Neural progenitor cell (in vitro differentiated cells): ENCODE results near the gene HBS1L. TPM values are rescaled to one million over a fixed set of nuclear protein-coding genes. Genes with fewer than 3 reads are reported as not detected.

Experiments
- DNase-seq: peaks from one replicate; pipeline ENCODE4 v3.0.0-alpha.2; 2016; ENCODE audit warnings: low spot score
- H2AFZ ChIP-seq: fragments of 200-600 bp; sonication (generic); replicated peaks from 2 replicates; pipeline ENCODE4 v1.6.1; 2016; ENCODE audit warnings: antibody characterized with exemption
- H3F3A ChIP-seq: fragments of 200-600 bp; sonication (generic); 2 replicates; pipeline ENCODE4 v1.6.1; 2016; ENCODE audit warnings: antibody characterized with exemption, low read depth
- H3K27ac ChIP-seq: fragments of 200-600 bp; sonication (generic); 2 replicates; pipeline ENCODE4 v1.5.1; 2016; ENCODE audit warnings: mild to moderate bottlenecking
- H3K27me3 ChIP-seq: fragments of 200-600 bp; sonication (generic); 2 replicates; pipeline ENCODE4 v1.6.1; 2016; ENCODE audit warnings: mild to moderate bottlenecking, moderate library complexity
- H3K36me3 ChIP-seq: fragments of 200-600 bp; sonication (generic); 2 replicates; pipeline ENCODE4 v1.5.1; 2016
- H3K4me1 ChIP-seq: fragments of 200-600 bp; sonication (generic); 2 replicates; pipeline ENCODE4 v1.6.1; 2016; ENCODE audit warnings: mixed run types
- H3K4me2 ChIP-seq: fragments of 200-600 bp; sonication (generic); 2 replicates; pipeline ENCODE4 v1.6.1; 2016
- H3K4me3 ChIP-seq: fragments of 200-600 bp; sonication (generic); 2 replicates; pipeline ENCODE4 v1.5.1; 2016
- H3K79me2 ChIP-seq: fragments of 200-600 bp; sonication (generic); 2 replicates; pipeline ENCODE4 v1.6.1; 2016; ENCODE audit warnings: low read depth
- H3K9ac ChIP-seq: fragments of 200-600 bp; sonication (generic); 2 replicates; pipeline ENCODE4 v1.6.1; 2016
- H3K9me3 ChIP-seq: fragments of 200-600 bp; sonication (generic); 2 replicates; pipeline ENCODE4 v1.5.1; 2016; ENCODE audit warnings: low read depth
- H4K20me1 ChIP-seq: fragments of 200-600 bp; sonication (generic); 2 replicates; pipeline ENCODE4 v1.6.1; 2016; ENCODE audit warnings: low read depth
- H3K27ac Mint-ChIP-seq: 3 replicates; pipeline ENCODE4 v1.8.0; 2021; ENCODE audit warnings: mixed read lengths
- H3K27me3 Mint-ChIP-seq: 2 replicates; pipeline ENCODE4 v1.8.0; 2022; ENCODE audit warnings: low read depth, mild to moderate bottlenecking, inconsistent platforms, moderate library complexity, mixed read lengths; ENCODE audit not compliant: insufficient read depth
- H3K36me3 Mint-ChIP-seq: 3 replicates; pipeline ENCODE4 v1.8.0; 2021; ENCODE audit warnings: mixed read lengths
- H3K4me1 Mint-ChIP-seq: 3 replicates; pipeline ENCODE4 v1.8.0; 2021; ENCODE audit warnings: mixed read lengths
- H3K4me3 Mint-ChIP-seq: 3 replicates; pipeline ENCODE4 v1.8.0; 2021; ENCODE audit warnings: mild to moderate bottlenecking, moderate library complexity, mixed read lengths
- H3K9me3 Mint-ChIP-seq: 3 replicates; pipeline ENCODE4 v1.8.0; 2020; ENCODE audit warnings: mixed read lengths
- EZH2 ChIP-seq: fragments of 200-600 bp; sonication (generic); IDR thresholded peaks from 2 replicates; pipeline ENCODE4 v1.6.1; 2017; ENCODE audit warnings: antibody characterized with exemption, mild to moderate bottlenecking, moderate library complexity
- EZH2phosphoT487 ChIP-seq: fragments of 200-600 bp; sonication (generic); IDR thresholded peaks from 2 replicates; pipeline ENCODE4 v1.6.1; 2017; ENCODE audit warnings: antibody characterized with exemption
- total RNA-seq: library from RNA; depleted of rRNA; stranded (reverse); fragments of >200 nt; gene quantifications from 2 replicates; pipeline ENCODE4 v1.2.3, GENCODE V29; 2015; ENCODE audit warnings: low replicate concordance
- TF ChIP-seq, protein P1 (sequence below): fragments of 200-600 bp; sonication (generic); IDR thresholded peaks from 2 replicates; pipeline ENCODE4 v1.5.1; 2017; ENCODE audit warnings: antibody characterized with exemption, mild to moderate bottlenecking

HBS1L gene
- total RNA-seq, 1 donor from 2014 or later = 215 TPM

DNA sequence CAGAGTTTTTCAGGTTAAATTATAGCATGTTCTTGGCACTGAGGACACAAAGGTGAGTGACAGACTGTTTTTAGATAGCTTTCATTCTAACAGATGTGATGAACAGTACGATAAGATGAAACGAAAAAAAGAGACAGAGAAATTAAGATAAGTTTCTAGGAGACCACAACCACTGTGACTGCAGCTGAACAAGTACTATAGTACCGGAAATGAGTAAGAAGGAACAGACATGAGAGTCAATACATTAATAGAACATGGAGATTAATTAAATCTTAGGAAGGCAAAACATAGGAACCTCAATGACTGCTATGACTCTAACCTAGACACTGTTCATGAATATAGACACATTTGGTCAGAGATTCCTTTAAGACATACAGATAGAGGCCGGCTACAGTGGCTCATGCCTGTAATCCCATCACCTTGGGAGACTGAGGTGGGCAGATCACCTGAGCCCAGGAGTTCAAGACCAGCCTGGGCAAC lies 40.2 kb downstream of the HBS1L start:
- H3K9me3 Mint-ChIP-seq = no peaks in the 10 kb centered on the region
- Histone ChIP-seq H3F3A (no peaks in the 10 kb centered on the region), H3K79me2 (peaks cover 18% of the 10 kb centered on the region), H3K27me3 (no peaks in the 10 kb centered on the region), H3K4me2 (no peak overlapping the region), H3K9me3 (no peaks in the 10 kb centered on the region), H3K4me3 (no peak overlapping the region), H4K20me1 (no peaks in the 10 kb centered on the region), H3K4me1 (no peaks in the 10 kb centered on the region), H3K27ac (no peak overlapping the region), H3K9ac (no peak overlapping the region), H2AFZ (no peak overlapping the region), H3K36me3 (no peaks in the 10 kb centered on the region)
- H3K27ac Mint-ChIP-seq = no peak overlapping the region
- H3K4me1 Mint-ChIP-seq = no peaks in the 10 kb centered on the region
- no peaks in the 10 kb centered on the region for H3K36me3 Mint-ChIP-seq
- DNase-seq = no peak
- no peak overlapping the region for H3K4me3 Mint-ChIP-seq
- TF ChIP-seq EZH2 (no peak), EZH2phosphoT487 (no peak)
- TF ChIP-seq, protein P1, sequence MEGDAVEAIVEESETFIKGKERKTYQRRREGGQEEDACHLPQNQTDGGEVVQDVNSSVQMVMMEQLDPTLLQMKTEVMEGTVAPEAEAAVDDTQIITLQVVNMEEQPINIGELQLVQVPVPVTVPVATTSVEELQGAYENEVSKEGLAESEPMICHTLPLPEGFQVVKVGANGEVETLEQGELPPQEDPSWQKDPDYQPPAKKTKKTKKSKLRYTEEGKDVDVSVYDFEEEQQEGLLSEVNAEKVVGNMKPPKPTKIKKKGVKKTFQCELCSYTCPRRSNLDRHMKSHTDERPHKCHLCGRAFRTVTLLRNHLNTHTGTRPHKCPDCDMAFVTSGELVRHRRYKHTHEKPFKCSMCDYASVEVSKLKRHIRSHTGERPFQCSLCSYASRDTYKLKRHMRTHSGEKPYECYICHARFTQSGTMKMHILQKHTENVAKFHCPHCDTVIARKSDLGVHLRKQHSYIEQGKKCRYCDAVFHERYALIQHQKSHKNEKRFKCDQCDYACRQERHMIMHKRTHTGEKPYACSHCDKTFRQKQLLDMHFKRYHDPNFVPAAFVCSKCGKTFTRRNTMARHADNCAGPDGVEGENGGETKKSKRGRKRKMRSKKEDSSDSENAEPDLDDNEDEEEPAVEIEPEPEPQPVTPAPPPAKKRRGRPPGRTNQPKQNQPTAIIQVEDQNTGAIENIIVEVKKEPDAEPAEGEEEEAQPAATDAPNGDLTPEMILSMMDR = no peak
- no peaks in the 10 kb centered on the region for H3K27me3 Mint-ChIP-seq

DNA sequence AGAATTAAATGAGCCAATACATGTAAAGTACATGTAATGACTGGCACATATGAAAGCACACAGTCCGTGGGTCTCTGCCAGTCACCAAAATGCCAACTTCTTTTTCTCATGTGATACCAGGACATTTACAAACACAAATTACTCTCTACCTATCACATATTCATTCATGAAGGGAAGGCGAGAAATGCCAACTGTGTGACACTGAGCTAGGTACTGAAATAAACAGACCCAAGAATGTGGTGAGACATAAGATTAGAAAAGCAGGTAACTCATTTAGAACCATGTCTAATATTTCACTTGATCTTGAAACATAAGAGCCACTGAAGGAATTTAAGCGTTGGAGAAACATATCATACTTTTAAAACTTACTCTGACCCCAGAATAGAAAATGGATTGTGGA lies 41.4 kb downstream of the HBS1L start:
- Histone ChIP-seq H3K4me3 (no peak overlapping the region), H3K4me1 (no peaks in the 10 kb centered on the region), H3K9ac (no peak overlapping the region), H4K20me1 (no peaks in the 10 kb centered on the region), H3K36me3 (no peaks in the 10 kb centered on the region), H3K9me3 (no peaks in the 10 kb centered on the region), H3K27me3 (no peaks in the 10 kb centered on the region), H3K4me2 (no peak overlapping the region), H2AFZ (no peak overlapping the region), H3K27ac (no peak overlapping the region), H3F3A (no peaks in the 10 kb centered on the region), H3K79me2 (peaks cover 10% of the 10 kb centered on the region)
- no peak for TF ChIP-seq EZH2phosphoT487
- TF ChIP-seq EZH2 = no peak
- TF ChIP-seq, protein P1 = no peak
- Mint-ChIP-seq H3K4me3 (no peak overlapping the region), H3K27ac (no peak overlapping the region), H3K9me3 (no peaks in the 10 kb centered on the region), H3K36me3 (peaks cover 2% of the 10 kb centered on the region), H3K4me1 (no peaks in the 10 kb centered on the region), H3K27me3 (no peaks in the 10 kb centered on the region)
- no peak for DNase-seq

DNA sequence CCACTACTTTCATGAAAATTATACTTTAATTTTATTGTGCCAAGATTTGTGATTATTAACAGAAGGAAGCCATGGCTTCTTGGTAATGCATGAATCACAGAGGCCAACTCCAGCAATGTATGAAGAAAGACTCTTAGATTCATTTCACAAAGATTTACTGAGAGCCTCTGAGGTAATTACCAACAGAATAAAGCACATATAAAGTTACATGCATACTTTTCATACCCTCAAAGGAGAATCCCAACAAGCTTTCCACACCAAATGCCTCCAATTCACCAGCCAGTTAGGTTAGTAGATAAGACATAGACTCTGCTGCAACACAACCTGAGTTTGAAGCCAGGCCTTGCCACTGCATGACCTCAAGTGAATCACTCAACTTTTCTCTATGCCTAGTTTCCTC lies 41.9 kb downstream of the HBS1L start:
- H3K4me2 ChIP-seq = no peak overlapping the region
- H3K9me3 Mint-ChIP-seq = no peaks in the 10 kb centered on the region

More for the DNA sequence above, 41.9 kb downstream of the HBS1L start:
- Histone ChIP-seq H3K4me1 (no peaks in the 10 kb centered on the region), H3F3A (no peaks in the 10 kb centered on the region), H3K9me3 (no peaks in the 10 kb centered on the region), H3K79me2 (peaks cover 6% of the 10 kb centered on the region), H3K9ac (no peak overlapping the region), H4K20me1 (no peaks in the 10 kb centered on the region), H2AFZ (no peak overlapping the region), H3K36me3 (no peaks in the 10 kb centered on the region), H3K27me3 (no peaks in the 10 kb centered on the region), H3K27ac (no peak overlapping the region), H3K4me3 (no peak overlapping the region)
- TF ChIP-seq EZH2phosphoT487 = no peak
- TF ChIP-seq, protein P1 = no peak
- no peak for TF ChIP-seq EZH2
- H3K4me3 Mint-ChIP-seq = no peak overlapping the region
- peaks cover 2% of the 10 kb centered on the region for H3K36me3 Mint-ChIP-seq
- H3K4me1 Mint-ChIP-seq = no peaks in the 10 kb centered on the region
- H3K27ac Mint-ChIP-seq = no peak overlapping the region
- H3K27me3 Mint-ChIP-seq = no peaks in the 10 kb centered on the region
- DNase-seq = no peak
